SK-N-MC (cell line): Measurements from ENCODE around the gene TSEN15.

Source experiments
- EZH2 ChIP-seq: fragments of 200-600 bp; sonication (generic); IDR thresholded peaks from one replicate; pipeline ENCODE4 v1.6.1; 2017; ENCODE audit warnings: antibody characterized with exemption
- FOXP2 ChIP-seq: optimal IDR thresholded peaks from 2 replicates; pipeline ENCODE3; 2011; ENCODE audit warnings: mild to moderate bottlenecking, moderate library complexity; ENCODE audit not compliant: insufficient read depth; ENCODE audit errors: extremely low read length, control extremely low read depth
- POLR2AphosphoS5 ChIP-seq: IDR thresholded peaks from 2 replicates; pipeline ENCODE4 v1.6.1; 2012; ENCODE audit warnings: mild to moderate bottlenecking, low read depth, low read length, borderline replicate concordance

GRCh38 chr1:184033711-184034167, 17.8 kb upstream of the TSEN15 start:
- TF ChIP-seq POLR2AphosphoS5 (no peak), EZH2 (no peak), FOXP2 (no peak)
